ENCODE results near the gene NYAP2. TPM values are rescaled to one million over a fixed set of nuclear protein-coding genes. Genes with fewer than 3 reads are reported as not detected.

Gene NYAP2
- total RNA-seq, 1 donor: not detected

DNA sequence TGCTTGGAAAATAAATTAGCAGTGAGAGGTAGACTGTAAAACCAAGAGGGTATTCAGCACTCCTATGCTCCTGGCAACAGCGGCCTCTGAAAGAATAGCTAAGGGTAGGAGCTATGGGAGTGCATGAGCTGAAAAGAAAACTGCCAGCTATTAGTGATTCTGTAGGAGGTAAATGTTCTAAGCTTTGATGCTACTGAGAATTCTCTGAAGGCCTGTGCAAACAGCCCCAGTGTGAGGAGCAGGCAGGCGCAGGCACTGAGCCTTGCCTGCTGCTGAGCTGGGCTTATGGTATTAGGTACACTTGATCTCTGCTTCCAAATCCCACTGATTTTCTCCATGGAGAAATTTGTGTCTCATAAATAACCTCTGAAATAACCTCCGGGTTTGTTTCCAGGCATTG, 86.7 kb downstream of the NYAP2 start:
- TF ChIP-seq, protein P1, sequence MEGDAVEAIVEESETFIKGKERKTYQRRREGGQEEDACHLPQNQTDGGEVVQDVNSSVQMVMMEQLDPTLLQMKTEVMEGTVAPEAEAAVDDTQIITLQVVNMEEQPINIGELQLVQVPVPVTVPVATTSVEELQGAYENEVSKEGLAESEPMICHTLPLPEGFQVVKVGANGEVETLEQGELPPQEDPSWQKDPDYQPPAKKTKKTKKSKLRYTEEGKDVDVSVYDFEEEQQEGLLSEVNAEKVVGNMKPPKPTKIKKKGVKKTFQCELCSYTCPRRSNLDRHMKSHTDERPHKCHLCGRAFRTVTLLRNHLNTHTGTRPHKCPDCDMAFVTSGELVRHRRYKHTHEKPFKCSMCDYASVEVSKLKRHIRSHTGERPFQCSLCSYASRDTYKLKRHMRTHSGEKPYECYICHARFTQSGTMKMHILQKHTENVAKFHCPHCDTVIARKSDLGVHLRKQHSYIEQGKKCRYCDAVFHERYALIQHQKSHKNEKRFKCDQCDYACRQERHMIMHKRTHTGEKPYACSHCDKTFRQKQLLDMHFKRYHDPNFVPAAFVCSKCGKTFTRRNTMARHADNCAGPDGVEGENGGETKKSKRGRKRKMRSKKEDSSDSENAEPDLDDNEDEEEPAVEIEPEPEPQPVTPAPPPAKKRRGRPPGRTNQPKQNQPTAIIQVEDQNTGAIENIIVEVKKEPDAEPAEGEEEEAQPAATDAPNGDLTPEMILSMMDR (IDR thresholded peaks at IDR 0.05; ENCODE audit: insufficient read depth, low read length): no peak
- no peak overlapping the region for H3K4me3 ChIP-seq (ENCODE audit: low read depth, low read length)
- DNase-seq (ENCODE audit: low read depth): no peak

DNA sequence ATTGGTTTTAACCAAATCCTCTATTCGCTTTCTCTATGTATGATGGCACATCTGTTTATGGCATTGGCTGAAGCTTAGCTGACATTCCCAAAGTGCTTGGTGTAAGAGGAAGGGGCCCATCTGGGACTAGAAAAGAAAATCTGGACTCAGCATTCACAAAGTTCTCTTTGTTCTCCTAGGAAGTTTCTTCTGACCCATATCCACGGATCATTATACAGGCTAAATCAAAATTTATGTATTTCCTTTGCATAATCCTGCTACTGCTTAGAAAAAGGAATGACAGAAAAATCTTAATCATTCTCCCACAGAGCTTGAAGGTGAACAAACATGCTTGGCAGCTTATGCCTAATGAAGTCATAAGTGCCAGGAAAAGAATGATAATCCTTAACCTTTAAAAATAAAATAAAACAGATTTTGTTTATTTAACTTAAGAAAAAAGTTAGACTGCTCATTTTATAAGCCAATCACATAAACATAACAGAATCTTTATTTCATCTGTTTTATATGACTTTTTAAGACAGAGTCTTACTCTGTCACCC, 88.4 kb downstream of the NYAP2 start:
- TF ChIP-seq, protein P1 (IDR thresholded peaks at IDR 0.05; ENCODE audit: insufficient read depth, low read length): no peak
- H3K4me3 ChIP-seq (ENCODE audit: low read depth, low read length): no peak overlapping the region
- no peak for DNase-seq (ENCODE audit: low read depth)

DNA sequence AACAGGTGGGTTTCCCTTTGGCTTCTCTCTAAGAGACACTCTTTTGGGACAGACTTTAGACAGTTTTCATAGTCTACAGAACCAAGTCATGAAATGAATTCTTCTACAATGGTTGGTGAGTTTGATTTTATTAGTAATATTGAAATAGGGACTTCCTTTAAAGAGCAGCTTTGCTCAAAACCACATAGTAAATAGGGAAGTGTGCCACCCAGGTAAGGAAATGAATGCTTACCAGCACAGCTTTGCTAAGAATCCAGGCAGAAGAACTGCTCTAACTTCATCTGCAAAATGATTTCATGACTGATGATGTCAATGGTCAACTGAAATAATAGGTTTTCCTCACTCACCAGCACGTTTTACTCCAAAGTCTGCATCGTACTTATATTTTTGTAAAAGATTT, 89.2 kb downstream of the NYAP2 start:
- TF ChIP-seq, protein P1 (IDR thresholded peaks at IDR 0.05; ENCODE audit: insufficient read depth, low read length): no peak
- DNase-seq (ENCODE audit: low read depth): no peak
- no peak overlapping the region for H3K4me3 ChIP-seq (ENCODE audit: low read depth, low read length)

DNA sequence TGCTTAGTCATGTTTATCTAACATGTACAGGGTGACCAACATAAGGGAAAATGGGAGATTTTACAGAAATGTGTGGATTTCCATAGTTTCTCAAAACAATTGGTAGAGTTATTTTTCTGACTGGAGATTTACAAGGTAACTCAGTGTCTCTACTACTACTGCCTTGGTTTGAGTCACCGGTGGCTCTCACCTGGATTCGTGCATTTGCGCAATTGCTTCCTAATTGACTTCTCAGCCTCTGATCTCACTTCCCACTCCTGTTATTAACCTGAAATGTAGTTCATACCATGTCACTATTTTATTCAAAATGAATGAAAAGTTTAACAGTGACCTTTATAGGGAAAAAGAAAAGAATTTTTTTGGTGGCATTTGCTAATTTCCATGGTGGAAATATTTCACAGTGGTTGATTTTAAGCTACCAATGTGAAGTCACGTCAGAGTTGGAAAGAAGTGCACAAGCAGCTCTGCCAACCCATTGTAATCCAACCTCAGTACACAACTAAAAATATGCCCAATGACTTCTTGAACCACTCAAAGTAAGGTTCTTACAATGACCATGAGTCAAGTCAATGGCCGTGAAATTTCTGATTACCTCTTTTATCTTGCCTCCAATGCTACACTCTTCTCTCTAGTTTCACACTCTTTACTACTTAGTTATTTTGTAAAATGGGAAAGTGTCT, 94.0 kb downstream of the NYAP2 start:
- no peak for DNase-seq (ENCODE audit: low read depth)
- TF ChIP-seq, protein P1 (IDR thresholded peaks at IDR 0.05; ENCODE audit: insufficient read depth, low read length): no peak

DNA sequence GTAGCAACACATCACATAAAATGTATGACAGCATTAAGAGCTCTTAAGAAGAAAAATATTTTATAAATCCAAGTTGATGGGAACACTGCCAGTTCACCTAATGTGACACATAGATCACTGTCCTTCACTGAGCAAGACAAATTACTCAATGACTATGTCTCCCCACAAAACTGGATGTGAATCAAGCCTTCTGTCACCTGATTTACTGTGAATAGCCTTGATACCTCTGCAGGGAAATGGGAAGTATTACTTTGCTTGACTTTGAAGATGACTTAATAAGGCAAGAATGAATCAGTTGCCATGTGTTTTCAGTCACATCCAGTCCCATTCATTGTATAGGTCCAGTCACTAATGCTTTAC, 94.6 kb downstream of the NYAP2 start:
- DNase-seq (ENCODE audit: low read depth): no peak
- TF ChIP-seq, protein P1 (IDR thresholded peaks at IDR 0.05; ENCODE audit: insufficient read depth, low read length): no peak
- H3K4me3 ChIP-seq (ENCODE audit: low read depth, low read length): no peak overlapping the region

More for the DNA sequence above, 94.0 kb downstream of the NYAP2 start:
- H3K4me3 ChIP-seq (ENCODE audit: low read depth, low read length): no peak overlapping the region

DNA sequence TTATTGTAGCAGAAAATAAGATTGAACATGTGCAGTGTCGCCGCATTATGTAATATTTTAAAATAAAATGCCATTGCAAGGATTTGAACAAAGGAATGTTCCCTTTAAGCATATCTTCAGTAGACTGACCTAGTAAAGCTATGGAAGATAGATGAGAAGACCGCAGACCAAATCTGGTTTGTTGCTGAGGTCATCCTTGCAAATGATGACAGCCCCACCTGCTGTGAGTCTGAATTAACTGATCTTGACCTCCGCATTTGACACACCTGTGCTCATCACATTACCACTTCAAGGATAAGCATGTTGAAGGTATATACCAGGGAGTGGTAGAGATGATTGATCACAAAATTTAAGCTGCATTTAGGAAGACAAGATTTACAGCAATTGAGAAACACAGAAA, 96.2 kb downstream of the NYAP2 start:
- DNase-seq (ENCODE audit: low read depth): no peak
- TF ChIP-seq, protein P1 (IDR thresholded peaks at IDR 0.05; ENCODE audit: insufficient read depth, low read length): no peak
- no peak overlapping the region for H3K4me3 ChIP-seq (ENCODE audit: low read depth, low read length)

DNA sequence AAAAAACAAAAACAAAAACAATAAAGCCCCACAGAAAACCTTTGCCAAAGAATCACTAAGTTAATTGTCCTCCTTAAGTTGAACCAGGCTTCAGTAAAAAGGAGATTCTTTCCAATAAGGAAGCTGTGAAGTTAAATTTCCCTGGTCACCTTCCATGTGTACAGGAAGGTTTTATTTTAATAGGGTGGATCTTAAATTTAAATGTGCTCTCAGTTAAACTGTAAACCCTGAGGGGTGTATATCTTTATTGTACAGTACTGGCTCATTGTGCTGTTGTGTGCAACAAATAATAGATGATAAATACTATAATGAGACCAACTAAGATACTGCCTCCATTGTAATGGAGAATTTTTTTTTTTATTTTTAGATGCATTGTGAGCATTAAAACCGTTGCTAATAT, 97.1 kb downstream of the NYAP2 start:
- TF ChIP-seq, protein P1 (IDR thresholded peaks at IDR 0.05; ENCODE audit: insufficient read depth, low read length): no peak
- DNase-seq (ENCODE audit: low read depth): no peak

More for the DNA sequence above, 97.1 kb downstream of the NYAP2 start:
- no peak overlapping the region for H3K4me3 ChIP-seq (ENCODE audit: low read depth, low read length)
